GM23248 (cell line): Measurements from ENCODE around the gene EGR4.

Experiments
- EZH2 ChIP-seq: fragments of 200-600 bp; sonication (generic); IDR thresholded peaks from 2 replicates; pipeline ENCODE4 v1.6.1; 2018; ENCODE audit warnings: antibody characterized with exemption, mild to moderate bottlenecking; ENCODE audit not compliant: insufficient read depth, poor library complexity, severe bottlenecking
- EZH2phosphoT487 ChIP-seq: fragments of 200-600 bp; sonication (generic); IDR thresholded peaks from 2 replicates; pipeline ENCODE4 v1.6.1; 2018; ENCODE audit warnings: antibody characterized with exemption, moderate library complexity, mild to moderate bottlenecking, low read depth; ENCODE audit not compliant: insufficient read depth

DNA sequence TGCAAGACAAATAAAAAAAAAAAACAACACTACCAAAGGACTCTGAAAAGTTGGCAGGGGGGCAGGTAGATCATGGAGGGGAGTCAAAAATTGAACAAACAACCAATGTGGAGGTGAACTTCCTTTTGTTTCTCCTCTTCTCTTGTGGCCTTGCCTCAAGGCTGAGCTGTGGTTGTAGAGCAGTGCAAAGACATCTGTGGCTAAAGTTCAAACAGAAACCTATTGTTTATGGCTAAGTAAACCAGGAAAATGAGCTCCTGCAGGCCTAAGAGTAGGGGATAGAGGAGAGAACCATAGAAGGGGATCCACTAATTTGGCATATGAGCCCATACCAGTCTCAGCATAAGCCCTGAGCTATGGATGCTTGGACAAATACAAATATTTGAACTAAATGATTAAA lies 40.2 kb upstream of the EGR4 start:
- TF ChIP-seq EZH2 (no peak), EZH2phosphoT487 (no peak)
